ENCODE data around the gene RASSF3.

- TF ChIP-seq, protein P1, sequence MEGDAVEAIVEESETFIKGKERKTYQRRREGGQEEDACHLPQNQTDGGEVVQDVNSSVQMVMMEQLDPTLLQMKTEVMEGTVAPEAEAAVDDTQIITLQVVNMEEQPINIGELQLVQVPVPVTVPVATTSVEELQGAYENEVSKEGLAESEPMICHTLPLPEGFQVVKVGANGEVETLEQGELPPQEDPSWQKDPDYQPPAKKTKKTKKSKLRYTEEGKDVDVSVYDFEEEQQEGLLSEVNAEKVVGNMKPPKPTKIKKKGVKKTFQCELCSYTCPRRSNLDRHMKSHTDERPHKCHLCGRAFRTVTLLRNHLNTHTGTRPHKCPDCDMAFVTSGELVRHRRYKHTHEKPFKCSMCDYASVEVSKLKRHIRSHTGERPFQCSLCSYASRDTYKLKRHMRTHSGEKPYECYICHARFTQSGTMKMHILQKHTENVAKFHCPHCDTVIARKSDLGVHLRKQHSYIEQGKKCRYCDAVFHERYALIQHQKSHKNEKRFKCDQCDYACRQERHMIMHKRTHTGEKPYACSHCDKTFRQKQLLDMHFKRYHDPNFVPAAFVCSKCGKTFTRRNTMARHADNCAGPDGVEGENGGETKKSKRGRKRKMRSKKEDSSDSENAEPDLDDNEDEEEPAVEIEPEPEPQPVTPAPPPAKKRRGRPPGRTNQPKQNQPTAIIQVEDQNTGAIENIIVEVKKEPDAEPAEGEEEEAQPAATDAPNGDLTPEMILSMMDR (IDR thresholded peaks at IDR 0.05), result no peak
- no peak for TF ChIP-seq POLR2A (IDR thresholded peaks at IDR 0.05)
These were observed 8.8 kb downstream of the RASSF3 start for GRCh38 chr12:64618953-64619590.

All from body of pancreas (tissue), 4 donors.